Prostate gland (tissue), 2 donors: ENCODE measurements around the gene ACCSL.

Experiments used
- CTCF ChIP-seq, 4 experiments: fragments of 200-600 bp in 2 of 4; fragments of 450-650 bp in 2 of 4; sonication (generic) in 2 of 4; IDR thresholded peaks; 1 replicate in 3 of 4; 2 replicates in 1 of 4; pipeline ENCODE4 v1.5.1; 2016 to 2019; ENCODE audit warnings: antibody characterized with exemption in 4 of 4, mild to moderate bottlenecking in 2 of 4, moderate library complexity in 2 of 4
- POLR2A ChIP-seq: fragments of 450-650 bp; IDR thresholded peaks from one replicate; pipeline ENCODE4 v1.6.1; 2016; ENCODE audit warnings: antibody characterized with exemption, mild to moderate bottlenecking
- POLR2AphosphoS5 ChIP-seq: sonication (generic); formaldehyde crosslinking; IDR thresholded peaks from one replicate; pipeline ENCODE4 v1.6.1; 2017; ENCODE audit warnings: antibody characterized with exemption

- TF ChIP-seq CTCF (IDR thresholded peaks at IDR 0.05) (no peak), POLR2A (no peak), POLR2AphosphoS5 (no peak)
Observed at GRCh38 chr11:44071157-44071556, 23.4 kb downstream of the ACCSL start.
